HG02970 (cell line): ENCODE measurements around the gene SLC17A4.
"Not testable (repeated sequence)": the region's sequence is repeated elsewhere in the genome, so short reads cannot be mapped to it uniquely, and the experiment has no call there.

Source experiments
- ATAC-seq: cut with Tn5 transposase; IDR thresholded peaks from one replicate; pipeline ENCODE4 v1.9.1; 2021; ENCODE audit warnings: mild to moderate bottlenecking, moderate library complexity, moderate number of reproducible peaks; ENCODE audit not compliant: unreplicated experiment, low FRiP score

Gene SLC17A4

DNA sequence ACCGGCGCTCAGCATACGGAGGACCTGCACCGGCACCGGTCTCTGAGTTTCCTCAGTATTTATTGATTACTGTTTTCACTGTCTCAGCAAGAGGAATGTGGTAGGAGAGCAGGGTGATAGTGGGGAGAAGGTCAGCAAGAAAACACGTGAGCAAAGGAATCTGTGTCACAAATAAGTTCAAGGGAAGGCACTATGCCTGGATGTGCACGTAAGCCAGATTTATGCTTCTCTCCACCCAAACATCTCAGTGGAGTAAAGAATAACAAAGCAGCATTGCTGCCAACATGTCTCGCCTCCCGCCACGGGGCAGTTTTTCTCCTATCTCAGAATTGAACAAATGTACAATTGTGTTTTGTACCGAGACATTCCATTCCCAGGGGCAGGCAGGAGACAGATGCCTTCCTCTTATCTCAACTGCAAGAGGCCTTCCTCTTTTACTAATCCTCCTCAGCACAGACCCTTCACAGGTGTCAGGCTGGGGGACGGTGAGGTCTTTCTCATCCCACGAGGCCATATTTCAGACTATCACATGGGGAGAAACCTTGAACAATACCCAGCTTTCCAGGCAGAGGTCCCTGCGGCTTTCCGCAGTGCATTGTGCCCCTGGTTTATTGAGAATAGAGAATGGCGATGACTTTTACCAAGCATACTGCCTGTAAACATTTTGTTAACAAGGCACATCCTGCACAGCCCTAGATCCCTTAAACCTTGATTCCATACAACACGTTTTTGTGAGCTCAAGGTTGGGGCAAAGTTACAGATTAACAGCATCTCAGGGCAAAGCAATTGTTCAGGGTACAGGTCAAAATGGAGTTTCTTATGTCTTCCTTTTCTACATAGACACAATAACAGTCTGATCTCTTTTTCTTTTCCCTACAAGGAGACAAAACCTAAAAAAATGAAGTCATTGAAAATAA lies 5.7 kb upstream of the SLC17A4 start:
- ATAC-seq = not testable (repeated sequence)

DNA sequence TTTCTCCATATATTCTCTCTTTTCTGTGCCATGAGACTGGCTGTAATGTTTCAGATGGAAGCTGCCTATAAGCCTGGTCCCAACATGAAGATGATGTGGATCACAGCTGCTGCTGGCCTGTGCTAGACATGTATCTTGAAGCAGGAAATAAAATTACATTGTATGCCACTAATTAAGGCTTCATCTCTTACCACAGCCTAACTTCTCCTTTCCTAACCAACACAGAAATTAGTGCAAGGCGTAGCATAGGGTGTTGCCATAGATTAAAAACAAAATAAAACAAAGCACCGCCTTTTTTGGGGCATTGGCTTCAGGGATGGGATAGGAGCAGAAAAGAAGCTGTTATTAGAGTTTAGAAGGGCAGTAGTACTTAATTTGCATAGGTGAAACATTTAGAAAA lies 4.7 kb upstream of the SLC17A4 start:
- ATAC-seq = no peak

DNA sequence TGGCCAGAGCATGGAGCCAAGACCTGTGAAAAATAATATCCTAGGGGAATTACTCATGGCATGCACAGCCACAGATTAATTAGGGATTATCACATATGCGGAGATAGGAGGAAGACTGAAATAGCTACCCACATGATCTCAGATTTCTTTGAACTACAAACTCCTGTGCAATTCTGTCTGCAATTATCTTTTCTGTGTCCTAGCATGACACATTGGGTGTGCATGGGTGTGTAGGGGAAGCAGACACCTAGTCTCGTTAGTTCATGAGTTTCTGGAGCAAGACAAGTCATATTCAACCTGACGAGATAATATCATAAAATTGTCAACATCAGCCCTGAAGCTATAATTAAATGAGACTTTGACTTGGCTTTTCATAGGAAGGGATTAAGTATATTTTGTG lies 3.6 kb upstream of the SLC17A4 start:
- ATAC-seq = no peak

DNA sequence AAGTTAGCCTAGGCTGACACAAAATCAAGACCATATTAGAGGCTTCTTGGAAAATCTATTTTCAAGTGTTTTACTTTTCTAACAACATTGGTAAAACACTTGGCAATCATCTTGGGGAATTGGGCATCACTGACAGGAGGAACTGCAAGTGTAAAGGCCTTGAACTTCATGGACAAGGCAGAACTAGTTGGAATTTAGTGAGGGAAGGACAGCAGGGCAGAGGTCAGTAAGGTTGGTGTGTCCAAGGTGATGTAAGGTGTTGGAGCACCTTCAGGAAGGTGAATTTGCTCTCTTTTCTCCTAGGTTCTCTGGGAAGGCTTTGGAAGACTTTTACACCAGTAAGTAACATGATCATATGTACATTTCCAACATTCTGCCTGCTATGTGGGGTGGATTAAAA lies 1.5 kb upstream of the SLC17A4 start:
- ATAC-seq = no peak

DNA sequence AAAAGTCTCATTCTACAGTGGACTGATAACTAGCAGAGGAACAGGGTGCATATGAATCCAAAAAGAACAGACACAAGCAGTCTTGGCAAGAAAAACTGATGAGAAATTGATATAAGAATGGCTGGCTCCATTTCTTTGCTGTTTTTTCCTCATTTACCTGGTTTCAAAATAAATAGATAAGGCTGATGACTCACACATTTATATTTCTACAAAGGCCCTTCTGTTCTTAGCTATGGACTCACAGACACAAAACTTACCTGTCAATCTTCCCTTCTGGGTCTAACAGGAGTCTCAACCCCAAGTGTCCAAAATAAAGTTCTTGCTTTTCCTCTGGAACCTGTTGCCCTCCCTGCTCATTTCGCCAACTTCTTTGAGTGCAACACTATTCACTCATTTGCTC lies 941 bp downstream of the SLC17A4 start:
- ATAC-seq = no peak

DNA sequence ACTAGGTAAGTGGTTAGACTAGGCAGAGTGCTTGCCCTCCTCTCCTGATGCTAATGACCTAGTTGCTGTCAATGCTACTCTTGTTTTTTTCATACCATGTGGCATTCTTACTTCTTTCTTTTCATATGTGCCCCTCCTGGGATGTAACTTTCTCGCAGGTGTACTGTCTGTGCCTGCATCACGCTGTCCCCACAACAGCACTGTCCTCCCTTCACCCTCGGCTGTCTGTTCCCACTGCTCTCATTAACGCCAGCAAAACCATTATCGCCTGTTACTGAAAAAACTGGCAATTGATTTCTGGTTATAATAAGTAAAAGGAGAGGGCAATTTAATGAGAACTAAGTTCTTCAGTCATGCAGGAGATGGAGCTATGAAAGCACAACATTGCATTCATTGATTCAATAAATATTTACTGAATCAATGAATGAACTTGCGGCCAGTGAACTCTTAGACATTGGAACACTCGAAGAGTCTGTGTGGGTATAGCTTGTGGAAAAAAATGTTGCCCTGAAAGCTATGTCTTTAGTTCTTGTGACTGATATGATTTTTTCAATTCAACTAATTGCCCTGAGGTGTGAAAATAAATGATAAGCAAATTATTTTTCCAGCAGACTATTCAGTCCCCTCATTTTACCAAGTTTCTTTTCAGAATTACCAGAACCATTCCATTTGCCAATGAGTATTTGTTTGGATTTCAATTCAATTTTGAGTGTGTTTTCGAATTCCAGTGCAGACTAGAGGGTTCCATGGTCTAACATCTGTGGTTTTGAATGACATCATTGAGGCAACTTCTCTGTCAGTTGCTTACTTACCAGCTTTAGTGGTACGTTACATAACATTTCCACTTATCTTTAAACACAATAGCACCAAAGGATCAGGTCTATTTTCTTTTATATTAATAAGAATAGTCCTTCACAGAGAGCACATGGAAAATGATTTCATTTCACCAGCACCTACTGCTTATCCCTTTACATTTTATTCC lies 2.1 kb downstream of the SLC17A4 start:
- no peak for ATAC-seq

DNA sequence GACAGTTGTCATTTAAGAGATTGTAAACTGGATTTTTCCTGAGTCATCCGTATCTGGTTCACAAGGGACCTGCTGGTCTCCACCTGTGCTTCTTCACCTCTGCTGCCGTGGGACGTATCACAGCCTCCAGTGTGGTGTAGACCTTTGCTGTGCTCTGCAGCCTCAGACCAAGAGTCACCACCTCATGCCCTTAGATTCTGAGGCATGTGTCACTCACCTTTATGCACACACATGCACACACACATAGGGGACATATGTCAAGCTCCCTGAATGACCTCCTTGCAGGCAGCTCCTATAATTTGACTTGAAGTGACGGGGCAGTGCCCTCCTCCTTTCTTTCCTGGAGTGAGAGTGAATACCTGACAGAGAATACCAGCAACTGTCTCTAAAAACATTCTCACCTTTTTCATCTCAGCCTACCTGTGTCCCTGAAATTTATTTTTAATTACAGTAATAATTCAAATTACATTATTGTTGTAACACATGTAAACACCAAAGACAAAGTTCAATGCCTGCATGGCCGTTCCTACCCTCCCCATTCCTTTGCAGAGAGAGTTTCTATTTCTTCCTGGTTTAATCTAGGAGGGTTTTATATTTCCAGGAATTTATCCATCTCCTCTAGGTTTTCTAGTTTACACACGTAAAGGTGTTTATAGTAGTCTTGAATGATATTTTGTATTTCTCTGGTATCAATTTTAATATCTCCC lies 3.5 kb downstream of the SLC17A4 start:
- ATAC-seq = no peak

DNA sequence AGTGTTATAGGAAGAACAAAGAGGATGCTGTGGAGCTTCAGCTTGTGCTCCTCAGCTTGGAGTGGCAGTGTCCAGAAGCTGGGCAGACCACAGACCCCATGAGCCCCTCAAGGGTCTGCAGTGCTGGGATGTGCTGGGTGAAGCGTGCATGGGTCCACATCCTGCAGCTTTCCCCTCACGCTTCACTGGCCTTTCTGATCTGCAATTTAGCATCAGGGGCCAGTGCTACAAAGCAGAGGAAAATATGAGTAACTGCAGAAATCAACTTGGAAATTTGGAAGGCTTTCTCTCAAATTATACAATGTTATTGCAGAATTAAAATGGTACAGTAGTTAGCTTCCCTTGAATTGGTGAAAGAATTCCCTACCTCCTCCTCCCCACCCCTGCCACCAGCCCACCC lies 10.1 kb downstream of the SLC17A4 start:
- ATAC-seq = no peak

DNA sequence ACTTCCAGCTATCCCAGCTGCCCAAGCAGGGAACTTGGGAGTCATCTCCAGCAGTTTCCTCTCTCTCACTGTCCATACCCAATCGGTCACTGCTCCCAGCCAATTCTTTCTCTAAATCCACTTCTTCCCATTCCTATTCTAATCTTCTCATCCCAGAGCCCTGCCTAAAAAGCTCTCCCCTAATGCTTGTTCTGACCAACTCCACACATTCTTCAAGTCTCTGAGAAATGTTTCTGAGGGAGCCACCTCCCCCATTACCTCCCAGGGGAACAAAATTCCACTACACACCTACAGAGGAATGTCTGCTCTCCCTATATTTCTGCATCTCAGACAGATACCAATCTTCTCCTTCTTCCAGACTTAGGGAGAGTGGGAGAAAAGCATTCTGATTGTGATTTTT lies 14.0 kb downstream of the SLC17A4 start:
- ATAC-seq = no peak

DNA sequence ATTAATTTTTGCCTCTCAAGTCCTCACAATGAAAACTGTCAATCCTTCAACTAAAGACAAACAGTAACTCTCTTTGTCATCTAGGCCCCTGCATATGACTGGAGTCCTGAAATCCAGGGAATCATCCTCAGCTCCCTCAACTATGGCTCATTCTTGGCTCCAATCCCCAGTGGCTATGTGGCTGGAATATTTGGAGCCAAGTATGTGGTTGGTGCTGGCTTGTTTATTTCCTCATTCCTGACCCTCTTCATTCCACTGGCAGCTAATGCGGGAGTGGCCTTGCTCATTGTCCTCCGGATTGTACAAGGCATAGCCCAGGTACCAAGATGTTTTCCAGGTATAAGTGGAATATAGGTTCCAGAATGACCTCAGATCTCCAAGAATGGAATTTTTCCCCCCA lies 15.4 kb downstream of the SLC17A4 start:
- ATAC-seq = no peak

DNA sequence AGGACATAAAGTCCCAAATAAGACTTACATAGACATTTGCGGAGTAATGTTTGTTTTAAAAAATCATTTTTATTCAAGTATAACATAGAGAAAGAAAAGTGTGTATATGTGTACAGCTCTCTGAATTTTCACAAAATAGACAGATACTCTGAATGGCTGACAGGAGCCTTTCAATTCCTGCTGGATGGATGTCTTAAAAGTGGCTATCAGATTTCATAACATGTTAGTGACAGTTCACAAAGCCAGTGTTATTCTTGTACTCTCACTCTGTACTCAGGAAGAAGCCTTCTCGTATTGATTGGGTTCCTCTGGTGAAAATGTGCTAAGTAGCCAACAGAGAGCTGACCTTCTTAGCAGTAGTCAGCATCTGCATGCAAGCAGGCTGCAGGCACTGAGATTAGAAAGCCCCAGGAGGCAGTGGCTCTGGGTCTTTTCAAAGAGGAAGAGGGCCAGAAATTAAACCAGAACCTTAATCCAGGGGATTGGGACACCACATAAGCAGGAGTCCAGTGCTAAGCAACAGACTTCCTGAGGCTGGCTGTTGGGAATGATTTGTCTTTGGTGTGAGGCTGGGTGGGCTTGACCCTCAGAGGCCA lies 19.7 kb downstream of the SLC17A4 start:
- ATAC-seq = no peak

DNA sequence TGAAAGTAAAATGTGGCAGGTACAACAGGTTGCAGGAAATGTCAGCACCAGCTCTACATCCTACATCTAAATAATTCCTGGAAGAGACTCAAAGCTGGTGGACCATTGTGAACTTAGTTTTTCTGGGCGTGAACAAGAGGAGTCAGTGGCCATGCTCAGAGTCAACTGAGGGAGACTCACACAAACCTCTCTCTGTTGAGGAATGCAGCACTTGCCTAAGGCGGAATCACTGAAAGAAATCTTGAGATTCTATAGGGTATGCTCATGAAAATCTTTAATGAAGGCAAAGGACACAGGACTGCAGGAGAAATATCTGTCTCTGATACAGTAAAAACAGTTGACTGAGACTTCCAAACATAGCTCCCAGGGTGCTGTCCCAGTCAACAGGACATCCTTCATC lies 22.5 kb downstream of the SLC17A4 start:
- ATAC-seq = no peak

DNA sequence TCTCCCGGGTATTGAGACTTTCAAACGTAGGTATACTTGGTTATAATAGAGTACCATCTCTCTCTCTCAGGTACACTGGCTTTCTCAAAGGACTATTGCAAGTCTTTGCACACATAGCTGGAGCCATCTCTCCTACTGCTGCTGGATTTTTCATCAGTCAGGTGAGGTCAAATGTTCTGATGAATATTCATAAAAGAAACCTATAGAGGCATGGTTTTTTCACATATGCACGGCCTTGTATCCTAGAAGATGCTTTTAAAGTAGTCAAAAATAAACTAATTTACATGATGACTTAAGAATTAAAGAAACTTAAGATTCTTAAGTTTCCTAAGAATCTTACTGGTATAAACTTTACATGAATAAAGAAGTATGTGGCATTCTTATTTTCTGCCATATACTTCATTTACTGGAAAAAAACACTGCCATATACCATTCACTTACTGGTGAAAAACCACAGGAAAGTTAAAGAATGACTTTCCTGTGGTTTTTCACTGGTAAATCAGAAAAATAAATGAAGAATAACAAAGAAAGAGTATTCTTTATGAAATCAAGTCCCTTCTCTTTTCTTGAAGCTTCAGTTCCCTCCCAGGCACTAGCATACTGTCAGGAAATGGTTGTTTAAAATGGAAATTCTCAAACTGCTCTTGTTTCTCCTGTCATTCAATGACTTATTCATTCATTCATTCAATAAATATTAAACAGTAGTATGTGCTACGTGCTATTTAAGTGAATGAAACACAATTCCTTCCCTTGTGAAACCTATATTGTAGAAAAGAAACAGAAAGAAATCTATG lies 23.5 kb downstream of the SLC17A4 start:
- ATAC-seq = no peak

DNA sequence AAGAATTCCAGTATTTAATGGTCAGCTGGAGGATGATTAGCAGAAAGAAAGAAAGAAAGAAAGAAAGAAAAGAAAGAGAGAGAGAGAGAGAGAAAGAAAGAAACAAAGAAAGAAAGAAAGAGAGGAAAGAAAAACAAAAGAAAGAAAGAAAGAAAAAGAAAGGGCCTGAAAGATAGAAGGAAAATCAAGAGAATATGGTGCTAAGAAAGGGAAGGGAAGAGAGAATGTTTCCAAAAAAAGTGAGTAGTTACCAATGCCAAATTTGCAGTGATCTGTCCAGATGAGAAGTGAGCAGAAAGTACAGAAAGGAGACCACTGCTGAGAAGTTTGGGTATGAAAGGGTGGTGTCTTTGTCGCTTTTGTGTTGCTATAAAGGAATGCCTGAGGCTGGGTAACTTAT lies 26.6 kb downstream of the SLC17A4 start:
- ATAC-seq = no peak

DNA sequence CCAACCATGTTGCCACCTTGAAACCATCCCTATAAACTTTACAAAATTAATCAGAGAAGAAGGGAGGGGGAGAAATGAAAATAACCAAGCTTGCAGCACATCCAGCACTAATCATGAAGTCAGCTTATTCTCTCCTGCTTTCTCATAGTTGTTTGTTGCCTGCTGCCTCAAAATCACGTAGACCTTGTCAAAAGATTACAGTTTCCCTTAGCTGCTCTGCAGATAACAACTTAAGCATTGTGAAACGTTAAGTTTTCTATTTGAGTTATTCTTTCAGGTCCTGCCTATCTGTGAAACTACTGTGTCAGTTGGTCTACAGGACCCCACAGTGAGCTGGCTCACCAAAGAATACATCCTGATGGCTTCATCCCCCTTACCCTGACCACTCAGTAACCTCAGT lies 32.9 kb downstream of the SLC17A4 start:
- no peak for ATAC-seq

DNA sequence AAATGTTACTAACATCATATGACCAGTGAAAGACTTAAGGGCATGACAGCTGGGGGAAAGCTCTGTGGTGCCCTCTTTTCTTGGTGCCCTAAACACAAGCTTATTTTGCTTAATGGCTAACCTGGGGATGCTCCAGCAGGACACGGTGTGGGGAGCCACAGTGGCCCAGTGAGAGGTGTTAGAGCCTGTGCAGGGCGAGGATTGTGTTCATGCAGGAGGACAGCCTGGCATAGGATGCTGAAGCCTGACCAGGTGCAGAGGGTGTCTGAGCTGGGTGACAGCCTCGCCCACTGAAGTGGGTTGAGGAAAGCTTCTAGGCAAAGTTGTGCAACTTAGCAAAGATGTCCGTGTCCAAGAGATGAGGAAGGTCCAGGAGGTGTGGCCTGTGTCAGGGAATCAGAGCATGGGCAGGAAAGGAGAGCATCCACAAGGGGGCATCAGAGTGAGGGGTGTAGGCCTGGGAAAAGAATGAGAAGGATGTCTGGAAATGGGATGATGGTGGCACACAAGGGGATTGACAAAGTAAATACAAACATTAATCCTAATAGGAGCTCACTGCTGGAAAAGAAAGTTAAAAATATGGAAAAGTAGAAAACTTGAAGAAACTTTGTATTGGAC lies 33.9 kb downstream of the SLC17A4 start:
- ATAC-seq = no peak

DNA sequence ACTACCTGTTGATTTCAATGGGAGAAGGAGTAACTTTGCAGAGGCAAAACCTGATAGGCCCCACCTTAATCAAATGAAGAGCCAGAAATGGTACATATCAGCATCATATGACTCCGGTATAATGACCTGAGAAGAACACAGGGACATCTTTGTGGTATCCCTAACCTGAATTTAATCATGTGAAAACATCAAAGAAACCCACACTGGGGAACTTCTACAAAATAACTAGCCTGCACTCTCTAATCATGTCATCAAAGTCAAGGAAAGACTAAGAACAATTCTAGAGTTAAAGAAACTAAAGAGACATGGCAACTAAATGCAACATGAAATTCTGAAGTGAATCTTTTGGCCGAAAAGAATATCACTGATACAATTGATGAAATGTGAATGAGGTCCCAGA lies 34.9 kb downstream of the SLC17A4 start:
- no peak for ATAC-seq

DNA sequence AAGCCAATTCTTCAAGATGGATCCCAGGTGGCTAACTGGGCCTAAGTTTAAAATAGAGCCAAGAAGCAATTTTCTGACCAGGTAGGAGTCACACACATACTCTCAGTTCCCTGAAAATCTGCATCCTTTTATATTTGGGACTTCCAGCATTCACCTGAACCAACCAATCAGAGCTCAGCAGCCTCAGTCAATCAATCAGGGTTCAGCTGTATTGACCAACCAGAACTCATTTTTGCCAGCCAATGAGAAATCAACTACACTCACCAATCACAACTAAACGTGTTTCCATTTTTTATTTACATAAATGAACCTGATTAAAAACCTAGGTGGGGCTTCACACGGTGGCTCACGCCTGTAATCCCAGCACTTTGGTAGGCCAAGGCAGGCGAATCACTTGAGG lies 37.5 kb downstream of the SLC17A4 start:
- ATAC-seq = no peak

DNA sequence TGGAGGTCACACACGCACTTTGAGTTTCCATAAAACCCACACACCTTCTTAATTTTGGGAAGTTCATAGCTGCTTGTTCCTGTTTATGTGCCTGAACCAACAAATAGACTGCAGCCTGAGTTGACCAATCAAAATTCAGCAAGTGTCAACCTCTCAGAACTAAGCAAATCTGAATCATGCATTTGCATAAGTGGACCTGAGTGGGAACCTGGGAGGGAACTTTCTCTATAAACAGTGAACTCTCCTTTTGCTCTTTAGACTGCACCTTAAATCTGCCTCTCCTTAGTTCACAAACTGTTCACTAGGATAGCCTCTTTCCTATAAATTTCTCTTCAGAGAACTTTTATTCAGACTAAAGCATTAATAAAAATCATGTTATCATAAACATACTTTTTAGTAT lies 39.4 kb downstream of the SLC17A4 start:
- ATAC-seq = no peak
